Transverse colon (tissue), 4 donors: ENCODE measurements around the gene CEL. TPM values are rescaled to one million over a fixed set of nuclear protein-coding genes. Genes with fewer than 3 reads are reported as not detected.
A peak's percentile ranks its signal among the peaks of the same experiment; 100 is the strongest.

ENCODE experiments used
- DNase-seq: peaks from one replicate; pipeline ENCODE4 v3.0.0-alpha.2; 2019
- H3K27ac ChIP-seq, 4 donors: fragments of 200-600 bp; sonication (generic); 2 replicates each; pipeline ENCODE4 v1.5.1; 2016 to 2018; ENCODE audit warnings: inconsistent platforms in 4 of 4
- H3K27me3 ChIP-seq: fragments of 200-600 bp; sonication (generic); 2 replicates; pipeline ENCODE4 v1.5.1; 2017; ENCODE audit warnings: inconsistent platforms
- H3K36me3 ChIP-seq, 4 donors: fragments of 200-600 bp; sonication (generic); 2 replicates each; pipeline ENCODE4 v1.5.1; 2017 to 2019; ENCODE audit warnings: inconsistent platforms in 4 of 4
- H3K4me1 ChIP-seq, 4 donors: fragments of 200-600 bp; sonication (generic); 2 replicates each; pipeline ENCODE4 v1.5.1; 2017 to 2020; ENCODE audit warnings: inconsistent platforms in 4 of 4
- H3K4me3 ChIP-seq, 4 donors: fragments of 200-600 bp; sonication (generic); 1 replicate in 1 of 4; 2 replicates in 3 of 4; pipeline versions ENCODE4 v1.5.1 to v1.6.1; 2017 to 2019; ENCODE audit warnings: inconsistent platforms in 4 of 4
- H3K9me3 ChIP-seq, 2 donors: fragments of 200-600 bp; sonication (generic); 2 replicates each; pipeline ENCODE4 v1.5.1; 2017 to 2019; ENCODE audit warnings: inconsistent platforms in 2 of 2
- CTCF ChIP-seq, 5 experiments: fragments of 200-600 bp in 3 of 5; fragments of 450-650 bp in 2 of 5; sonication (generic) in 3 of 5; IDR thresholded peaks; 1 replicate in 2 of 5; 2 replicates in 3 of 5; pipeline ENCODE4 v1.5.1; 2016 to 2017; ENCODE audit warnings: antibody characterized with exemption in 5 of 5, inconsistent platforms in 3 of 5, mild to moderate bottlenecking in 2 of 5, moderate library complexity in 1 of 5
- EP300 ChIP-seq: sonication (generic); formaldehyde crosslinking; IDR thresholded peaks from one replicate; pipeline ENCODE4 v1.6.1; 2017; ENCODE audit warnings: antibody characterized with exemption, low read depth
- POLR2A ChIP-seq: fragments of 450-650 bp; IDR thresholded peaks from one replicate; pipeline ENCODE4 v1.6.1; 2016; ENCODE audit warnings: antibody characterized with exemption, mild to moderate bottlenecking, moderate library complexity
- POLR2AphosphoS5 ChIP-seq, 3 donors: sonication (generic); formaldehyde crosslinking; IDR thresholded peaks; one replicate each; pipeline ENCODE4 v1.6.1; 2016; ENCODE audit warnings: antibody characterized with exemption in 3 of 3
- WGBS, 2 donors: methylation state at CpG; one replicate each; pipeline ENCODE4 v1.1.5; 2018; ENCODE audit warnings: low coverage in 1 of 2; 5-methylcytosine and 5-hydroxymethylcytosine counted together
- in situ Hi-C, 4 donors: fragments of 200-750 bp; cut with MboI; loops; one replicate each; pipeline versions ENCODE4 v1.15.0 to v1.15.1; 2017; ENCODE audit warnings: low sequenced_read_pairs in 3 of 4, low pct_ligation_motif_present in 1 of 4, low pct_unique_long_range_greater_than_20kb in 1 of 4
- intact Hi-C: fragments of 100-400 bp; cut with DNase I; formaldehyde crosslinking; loops from one replicate; pipeline ENCODE4 v1.15.1; 2023; ENCODE audit warnings: low total_unique reads
- total RNA-seq, 4 donors: library from RNA; depleted of rRNA; stranded (reverse); fragments of >200 nt; gene quantifications; one replicate each; pipeline ENCODE4 v1.1.0, GENCODE V29; 2016

CEL gene
- total RNA-seq, 4 donors from 2014 or later: 0.27 to 8.6 (median 0.48) TPM; not detected in 1

DNA sequence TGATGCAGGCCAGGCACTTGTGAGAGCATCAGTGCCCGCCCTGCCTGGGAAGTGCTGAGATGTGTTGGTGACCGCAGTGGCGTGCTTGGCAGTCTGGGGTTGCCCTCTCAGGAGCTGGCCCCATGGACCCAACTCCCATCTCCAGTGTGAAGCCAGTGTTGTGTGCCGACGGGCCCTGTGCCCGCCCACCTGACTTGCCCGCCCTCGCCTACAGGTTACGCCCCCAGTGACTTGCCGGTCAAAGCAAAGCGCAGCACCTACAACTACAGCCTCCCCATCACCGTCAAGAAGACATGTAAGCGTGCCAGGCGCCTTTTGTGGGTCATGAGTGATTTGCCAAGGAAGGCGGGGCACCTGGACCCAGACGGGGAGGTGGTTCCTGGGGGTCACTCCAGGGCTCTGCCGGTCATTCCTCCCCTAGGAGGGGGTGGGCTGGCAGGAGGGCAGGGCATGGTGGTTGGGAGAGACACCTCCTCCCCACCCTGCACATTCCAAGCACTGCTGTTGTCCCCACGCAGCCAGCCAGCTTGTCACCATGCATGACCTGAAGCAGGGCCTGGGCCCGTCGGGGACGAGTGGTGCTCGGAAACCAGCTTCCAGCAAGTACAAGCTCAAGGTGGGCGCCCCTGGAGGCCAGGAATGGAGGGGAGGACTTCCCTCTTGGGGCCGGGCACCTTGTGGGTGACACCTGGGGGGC is 7.4 kb upstream of the CEL start:
- DNase-seq: no peak
- H3K36me3 ChIP-seq: peaks cover 0 to 38% (median 16%) of the 10 kb centered on the region in 4 donors
- H3K4me3 ChIP-seq: no peak overlapping the region
- no peak overlapping the region for H3K27ac ChIP-seq
- in situ Hi-C loops (no loop called here), intact Hi-C loops (no loop called here)
- WGBS, 2 donors: 89% methylated on average over 18 of the region's 24 CpGs; no CpG with 5 or more reads in 1 of the 2 donors
- TF ChIP-seq EP300: no peak
- TF ChIP-seq CTCF (IDR thresholded peaks at IDR 0.05): no peak
- TF ChIP-seq POLR2A: no peak
- no peak for TF ChIP-seq POLR2AphosphoS5 (IDR thresholded peaks at IDR 0.05)
- no peaks in the 10 kb centered on the region for H3K27me3 ChIP-seq
- peaks cover 6 to 15% (median 10%) of the 10 kb centered on the region in 4 donors for H3K4me1 ChIP-seq
- no peaks in the 10 kb centered on the region for H3K9me3 ChIP-seq

- peaks cover 0 to 38% (median 16%) of the 10 kb centered on the region in 4 donors for H3K36me3 ChIP-seq
- WGBS, 2 donors: 84% methylated on average over 16 of the region's 16 CpGs; no CpG with 5 or more reads in 1 of the 2 donors
Measured at GRCh38 chr9:133054966-133055365, 6.8 kb upstream of the CEL start.

DNA sequence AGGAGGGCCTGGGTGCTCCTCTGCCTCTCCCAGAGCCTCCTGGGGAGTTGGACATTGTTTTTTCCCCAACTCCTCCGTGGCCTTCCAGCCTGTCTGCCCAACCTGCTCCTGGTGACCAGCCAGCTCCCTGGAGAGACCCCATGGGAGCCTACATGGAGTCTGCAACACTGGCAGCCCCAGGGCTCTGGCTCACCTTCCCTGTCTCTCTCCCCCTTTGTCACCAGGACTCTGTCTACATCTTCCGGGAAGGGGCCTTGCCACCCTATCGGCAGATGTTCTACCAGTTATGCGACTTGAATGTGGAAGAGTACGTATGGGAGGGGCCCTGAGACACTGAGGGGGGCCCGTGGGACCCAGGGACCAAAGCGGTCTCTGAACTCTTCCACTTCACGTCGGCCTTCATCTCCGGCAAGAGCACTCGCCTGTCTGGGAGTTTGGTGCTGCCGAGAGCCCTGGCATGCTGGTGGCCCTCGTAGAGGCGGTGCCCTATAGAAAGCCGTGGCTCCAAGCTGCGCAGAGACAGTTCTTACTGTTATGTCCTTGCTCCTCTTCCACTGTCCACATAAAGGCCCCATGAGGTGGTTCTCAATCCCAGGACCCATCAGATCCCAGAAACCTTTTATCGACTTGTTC is 5.9 kb upstream of the CEL start:
- Histone ChIP-seq H3K4me3 (no peak overlapping the region), H3K4me1 (peaks cover 6 to 7% (median 7%) of the 10 kb centered on the region in 4 donors), H3K36me3 (peaks cover 0 to 38% (median 16%) of the 10 kb centered on the region in 4 donors), H3K27me3 (no peaks in the 10 kb centered on the region), H3K27ac (no peak overlapping the region), H3K9me3 (no peaks in the 10 kb centered on the region)
- no peak for DNase-seq
- intact Hi-C loops (no loop called here), in situ Hi-C loops (no loop called here)
- TF ChIP-seq CTCF (IDR thresholded peaks at IDR 0.05) (no peak), POLR2A (no peak), POLR2AphosphoS5 (IDR thresholded peaks at IDR 0.05) (no peak), EP300 (no peak)
- 92% methylated on average over 17 of the region's 17 CpGs; no CpG with 5 or more reads in 1 of the 2 donors for WGBS, 2 donors

More at GRCh38 chr9:133054966-133055365, 6.8 kb upstream of the CEL start:
- no peak overlapping the region for H3K27ac ChIP-seq
- H3K4me1 ChIP-seq: peaks cover 6 to 15% (median 10%) of the 10 kb centered on the region in 4 donors
- TF ChIP-seq CTCF (IDR thresholded peaks at IDR 0.05) (no peak), POLR2A (no peak), EP300 (no peak), POLR2AphosphoS5 (IDR thresholded peaks at IDR 0.05) (no peak)
- no peaks in the 10 kb centered on the region for H3K27me3 ChIP-seq
- no peaks in the 10 kb centered on the region for H3K9me3 ChIP-seq
- no peak overlapping the region for H3K4me3 ChIP-seq
- in situ Hi-C loops: no loop called here
- no peak for DNase-seq
- intact Hi-C loops: no loop called here

- Histone ChIP-seq H3K4me3 (no peak overlapping the region), H3K9me3 (no peaks in the 10 kb centered on the region), H3K36me3 (peaks cover 0 to 38% (median 16%) of the 10 kb centered on the region in 4 donors), H3K4me1 (peaks cover under 1 to 1% (median 1%) of the 10 kb centered on the region in 4 donors), H3K27me3 (no peaks in the 10 kb centered on the region), H3K27ac (no peak overlapping the region)
- DNase-seq: peak; percentile 23
- in situ Hi-C loops: no loop called here
- TF ChIP-seq CTCF (IDR thresholded peaks at IDR 0.05): no peak
- TF ChIP-seq POLR2AphosphoS5 (IDR thresholded peaks at IDR 0.05): no peak
- no peak for TF ChIP-seq POLR2A
- TF ChIP-seq EP300: no peak
- intact Hi-C loops: no loop called here
- WGBS, 2 donors: 80% methylated on average over 12 of the region's 13 CpGs; no CpG with 5 or more reads in 1 of the 2 donors
Measured at GRCh38 chr9:133056533-133056932, 5.2 kb upstream of the CEL start.
